NCI-H69 (cell line): ENCODE results near the gene SMAGP.
A peak's percentile ranks its signal among the peaks of the same experiment; 100 is the strongest.
"Not testable (repeated sequence)": the region's sequence is repeated elsewhere in the genome, so short reads cannot be mapped to it uniquely, and the experiment has no call there.

ENCODE experiments used
- DNase-seq: peaks from one replicate; lab custom pipeline; 2025; lab: John Stamatoyannopoulos, UW

Gene SMAGP, protein sequence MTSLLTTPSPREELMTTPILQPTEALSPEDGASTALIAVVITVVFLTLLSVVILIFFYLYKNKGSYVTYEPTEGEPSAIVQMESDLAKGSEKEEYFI

DNA sequence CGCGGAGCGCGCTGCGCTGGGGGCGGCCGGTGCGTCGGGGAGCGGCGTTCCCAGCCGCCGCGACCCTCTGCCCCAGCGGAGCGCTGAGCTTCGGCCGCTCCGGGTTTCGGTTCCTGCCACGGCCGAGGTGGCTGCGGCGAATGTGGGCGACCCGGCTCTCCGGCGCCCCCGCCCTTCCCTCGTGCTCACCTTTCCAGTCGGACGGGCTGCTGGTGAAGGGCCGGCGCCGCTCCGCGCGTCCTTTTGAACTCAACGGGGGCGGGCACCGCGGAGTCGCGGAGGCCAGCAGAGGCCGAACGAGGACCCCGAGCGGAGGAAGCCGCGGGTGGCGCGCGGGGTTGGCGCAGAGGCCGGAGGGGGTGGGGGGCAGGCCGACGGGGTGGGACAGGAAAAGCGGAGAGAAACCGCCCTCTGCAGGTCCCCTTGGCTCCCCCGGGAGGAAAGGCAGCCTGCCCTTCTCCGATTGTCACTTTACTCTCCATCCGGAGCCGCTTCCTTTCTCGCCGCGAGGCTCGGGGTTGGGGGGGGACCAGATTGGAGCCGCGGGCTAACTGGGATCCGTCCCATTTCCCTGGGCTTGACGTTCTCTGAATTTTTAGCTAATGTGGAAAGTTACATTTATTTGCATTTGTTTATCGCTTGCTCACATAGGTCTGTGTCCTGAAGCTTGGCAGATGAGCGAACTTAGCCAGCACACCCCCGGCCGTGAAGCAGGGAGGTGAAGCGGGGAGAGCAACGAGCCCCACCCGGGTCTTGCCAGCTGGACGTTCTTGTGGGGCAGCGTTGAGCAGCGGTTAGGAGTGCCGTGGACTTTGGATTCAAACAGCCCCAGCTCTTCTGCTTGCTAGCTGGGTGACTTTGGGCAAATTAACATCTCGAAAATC is at the start of gene SMAGP:
TSS of gene SMAGP (minus strand) at position 349 of the 884 bp plus-strand sequence. CDS start 1,137 bp downstream, outside the sequence.
- peak; percentile 83 for DNase-seq

DNA sequence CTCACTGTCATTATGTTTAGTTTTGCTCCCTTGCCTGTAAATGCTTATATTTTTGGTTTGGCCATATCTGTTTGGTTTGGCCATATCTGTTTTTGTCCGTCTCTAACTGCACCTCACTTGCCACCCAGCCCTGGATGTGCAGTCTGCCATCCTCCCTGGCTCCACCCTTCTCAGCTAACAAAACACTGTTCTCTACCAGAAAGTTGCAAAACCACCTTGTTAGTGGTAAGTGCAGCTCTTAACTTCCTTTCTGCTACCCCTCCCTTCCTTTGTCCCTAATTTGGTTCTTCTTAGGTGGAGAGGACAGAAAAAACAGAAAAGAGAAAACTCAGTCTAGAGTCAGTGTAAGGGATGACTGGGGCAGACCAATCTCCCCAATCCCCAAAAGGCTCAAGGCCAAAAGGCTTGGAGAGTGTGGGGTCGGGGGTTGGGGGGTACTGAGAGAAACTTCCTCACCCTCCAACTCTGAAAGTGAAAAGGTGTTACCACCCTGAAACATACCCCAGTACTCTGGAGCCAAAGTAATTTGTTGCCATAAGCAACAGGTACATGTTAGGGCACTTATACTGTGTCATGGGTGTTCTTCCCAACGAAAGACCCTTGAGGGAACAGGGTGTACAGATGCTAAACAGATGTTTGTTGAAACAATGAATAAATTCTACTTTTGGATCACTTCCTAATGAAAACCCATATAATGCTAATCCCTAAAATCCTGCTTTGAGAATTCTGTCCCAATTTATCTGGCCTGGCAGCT is 48.8 kb upstream of the SMAGP start:
- peak; percentile 9 for DNase-seq

DNA sequence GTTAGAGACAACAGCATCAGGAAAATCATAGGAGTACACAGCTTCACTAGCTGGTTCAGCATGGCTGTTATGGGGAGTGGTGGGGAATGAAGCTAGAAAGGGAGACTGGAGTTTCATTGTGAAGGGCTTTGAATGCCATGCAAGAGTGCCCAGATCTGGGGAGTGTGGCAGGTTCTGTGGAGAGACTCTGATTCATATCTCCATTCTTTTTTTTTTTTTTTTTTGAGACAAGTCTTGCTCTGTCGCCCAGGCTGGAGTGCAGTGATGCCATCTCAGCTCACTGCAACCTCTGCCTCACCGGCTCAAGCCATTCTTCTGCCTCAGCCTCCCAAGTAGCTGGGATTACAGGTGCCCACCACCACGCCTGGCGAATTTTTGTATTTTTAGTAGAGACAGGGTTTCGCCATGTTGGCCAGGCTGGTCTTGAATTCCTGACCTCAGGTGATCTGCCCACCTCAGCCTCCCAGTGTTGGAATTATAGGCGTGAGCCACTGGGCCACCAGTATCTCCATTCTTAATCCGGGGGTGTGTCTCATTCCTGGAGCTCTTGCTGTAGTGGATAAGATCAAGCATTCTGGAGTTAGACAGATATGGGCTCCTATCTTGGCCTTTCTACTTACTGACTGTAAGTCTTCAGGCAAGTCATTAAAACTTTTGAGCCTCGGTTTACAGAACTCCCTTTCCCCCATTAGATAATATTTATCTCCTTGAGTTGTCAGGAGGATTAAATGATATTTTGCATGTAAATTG is 48.0 kb upstream of the SMAGP start:
- DNase-seq, result not testable (repeated sequence)

DNA sequence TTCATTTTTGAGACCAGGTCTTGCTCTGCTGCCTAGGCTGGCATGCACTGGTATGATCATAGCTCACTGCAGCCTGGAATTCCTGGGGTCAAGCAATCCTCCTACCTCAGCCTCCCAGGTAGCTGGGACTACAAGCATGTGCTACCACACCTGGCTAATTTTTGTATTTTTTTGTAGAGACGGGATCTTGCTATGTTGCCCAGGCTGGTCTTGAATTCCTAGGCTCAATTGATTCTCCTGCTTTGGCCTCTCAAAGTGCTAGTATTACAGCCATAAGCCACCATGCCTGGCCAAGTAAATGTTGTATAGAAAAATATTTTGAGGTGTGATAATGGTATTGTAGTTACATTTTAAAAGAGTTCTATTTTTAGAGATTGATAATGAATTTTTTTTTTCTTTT is 41.2 kb upstream of the SMAGP start:
- DNase-seq, result no peak

DNA sequence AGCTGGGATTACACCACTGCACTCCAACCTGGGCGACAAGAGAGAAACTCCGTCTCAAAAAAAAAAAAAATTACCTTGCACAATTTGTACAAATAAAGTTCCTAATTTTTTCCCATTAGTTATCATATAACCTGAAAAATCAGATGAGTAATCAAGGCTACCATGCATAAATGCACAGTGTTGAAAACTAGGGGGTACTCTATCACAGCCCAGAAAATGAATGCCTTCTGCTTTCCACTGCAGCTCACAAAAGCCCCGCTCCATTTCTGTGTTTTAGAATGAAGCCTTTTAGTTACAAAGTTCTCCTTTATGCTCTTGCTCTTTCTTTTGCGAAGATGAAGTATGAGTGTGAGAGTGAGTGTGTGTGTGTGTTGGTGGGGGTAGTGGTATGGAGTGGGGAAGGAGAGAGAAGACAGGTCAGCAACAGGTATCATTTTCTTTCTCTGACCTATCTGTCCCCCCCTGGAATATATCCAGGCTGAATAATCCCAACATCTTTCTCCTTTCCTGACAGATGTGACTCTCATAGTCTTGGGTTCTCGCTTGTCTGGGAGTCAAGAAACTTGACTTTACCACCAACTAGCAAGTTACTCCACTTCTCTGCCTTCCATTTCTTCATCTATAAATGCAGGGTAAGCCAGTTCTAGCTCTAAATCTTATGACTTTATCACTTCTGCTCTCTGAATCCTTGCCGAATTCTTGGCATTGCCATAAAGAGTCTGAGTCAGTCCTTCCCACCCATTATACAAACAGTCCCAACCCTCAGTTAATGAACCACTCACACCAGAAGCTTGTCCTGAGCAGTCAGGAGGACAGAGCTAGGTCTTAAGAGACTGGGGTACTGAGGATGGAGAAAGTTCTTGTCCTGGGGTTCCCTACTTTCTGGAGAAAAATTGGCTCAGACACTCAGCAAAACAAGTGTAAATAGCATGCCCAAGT is 37.7 kb upstream of the SMAGP start:
- no peak for DNase-seq

DNA sequence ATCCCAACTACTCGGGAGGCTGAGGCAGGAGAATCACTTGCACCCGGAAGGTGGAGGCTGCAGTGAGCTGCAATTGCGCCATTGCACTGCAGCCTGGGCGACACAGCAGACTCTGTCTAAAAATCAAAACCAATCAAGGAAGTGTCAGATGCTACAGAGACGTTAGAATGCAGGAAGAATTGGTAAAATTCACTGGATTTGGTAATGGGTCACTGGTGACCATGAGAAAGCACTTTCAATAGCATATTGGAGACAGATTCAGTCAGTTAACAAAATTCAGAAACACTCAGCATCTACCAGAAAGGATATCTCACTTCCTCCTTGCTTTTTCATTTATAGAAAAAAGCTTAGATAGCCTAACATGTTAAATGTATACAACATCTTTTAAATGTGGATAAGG is 36.3 kb upstream of the SMAGP start:
- no peak for DNase-seq

DNA sequence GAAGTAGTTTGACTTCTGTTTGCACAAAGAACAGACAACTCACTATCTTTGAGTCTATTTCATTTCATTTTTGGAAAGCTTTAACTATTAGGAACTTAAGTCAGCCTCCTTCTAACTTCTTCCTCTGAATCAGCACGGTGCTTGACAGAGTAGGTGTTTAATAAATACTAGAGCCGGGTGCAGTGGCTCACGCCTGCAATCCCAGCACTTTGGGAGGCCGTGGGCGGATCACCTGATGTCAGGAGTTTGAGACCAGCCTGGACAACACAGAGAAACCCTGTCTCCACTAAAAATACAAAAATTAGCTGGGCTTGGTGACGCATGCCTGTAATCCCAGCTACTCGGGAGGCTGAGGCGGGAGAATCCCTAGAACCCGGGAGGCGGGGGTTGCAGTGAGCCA is 30.6 kb upstream of the SMAGP start:
- peak; percentile 28 for DNase-seq

DNA sequence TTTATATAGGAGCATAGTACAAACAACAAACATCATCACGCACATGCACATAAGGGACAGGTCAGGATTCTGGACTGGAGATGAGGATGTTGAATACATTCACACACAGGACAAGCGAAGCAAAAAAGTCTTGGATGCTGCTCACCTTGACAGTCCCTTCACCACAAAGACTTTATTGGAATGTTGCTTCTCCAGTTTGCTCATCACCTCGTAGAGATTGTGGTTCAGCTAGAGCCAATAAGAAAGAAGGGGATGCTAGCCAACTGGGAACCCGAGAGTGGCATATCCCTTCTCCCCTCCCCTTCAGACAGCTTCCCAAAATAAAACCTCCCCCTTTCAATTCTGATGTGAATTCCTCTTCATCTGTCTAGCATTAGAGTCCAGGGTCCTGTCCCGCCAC is 25.4 kb upstream of the SMAGP start:
- DNase-seq, result no peak

DNA sequence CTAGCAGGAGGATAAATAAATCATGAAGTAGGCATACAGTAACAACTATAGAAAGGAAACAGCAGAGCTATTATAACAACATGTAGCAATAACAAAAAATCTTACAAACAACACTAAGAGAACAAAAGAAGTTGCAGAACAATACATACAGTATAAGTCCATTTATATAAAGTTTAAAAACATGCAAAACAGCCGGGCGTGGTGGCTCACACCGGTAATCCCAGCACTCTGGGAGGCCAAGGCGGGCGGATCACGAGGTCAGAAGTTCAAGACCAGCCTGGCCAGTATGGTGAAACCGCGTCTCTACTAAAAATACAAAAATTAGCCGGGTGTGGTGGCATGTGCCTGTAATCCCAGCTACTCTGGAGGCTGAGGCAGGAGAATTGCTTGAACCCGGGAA is 23.9 kb upstream of the SMAGP start:
- not testable (repeated sequence) for DNase-seq

DNA sequence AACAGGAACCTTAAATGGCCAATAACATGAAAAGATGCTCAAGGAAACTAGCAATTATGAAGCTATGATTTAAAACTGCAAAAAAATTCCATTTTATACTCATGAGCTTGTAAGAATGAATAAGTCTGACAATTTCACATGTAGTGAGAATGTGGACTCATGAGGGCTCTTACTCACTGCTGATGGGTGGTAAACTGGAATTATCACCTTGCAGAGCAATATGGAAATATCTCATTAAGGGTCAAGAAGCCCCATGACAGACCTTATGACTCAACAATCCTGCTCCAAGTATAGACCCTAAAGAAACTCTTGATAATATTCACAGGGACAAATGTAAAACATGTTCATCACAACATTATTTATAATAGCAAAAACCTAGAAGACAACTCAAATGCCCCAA is 23.5 kb upstream of the SMAGP start:
- DNase-seq, result no peak

DNA sequence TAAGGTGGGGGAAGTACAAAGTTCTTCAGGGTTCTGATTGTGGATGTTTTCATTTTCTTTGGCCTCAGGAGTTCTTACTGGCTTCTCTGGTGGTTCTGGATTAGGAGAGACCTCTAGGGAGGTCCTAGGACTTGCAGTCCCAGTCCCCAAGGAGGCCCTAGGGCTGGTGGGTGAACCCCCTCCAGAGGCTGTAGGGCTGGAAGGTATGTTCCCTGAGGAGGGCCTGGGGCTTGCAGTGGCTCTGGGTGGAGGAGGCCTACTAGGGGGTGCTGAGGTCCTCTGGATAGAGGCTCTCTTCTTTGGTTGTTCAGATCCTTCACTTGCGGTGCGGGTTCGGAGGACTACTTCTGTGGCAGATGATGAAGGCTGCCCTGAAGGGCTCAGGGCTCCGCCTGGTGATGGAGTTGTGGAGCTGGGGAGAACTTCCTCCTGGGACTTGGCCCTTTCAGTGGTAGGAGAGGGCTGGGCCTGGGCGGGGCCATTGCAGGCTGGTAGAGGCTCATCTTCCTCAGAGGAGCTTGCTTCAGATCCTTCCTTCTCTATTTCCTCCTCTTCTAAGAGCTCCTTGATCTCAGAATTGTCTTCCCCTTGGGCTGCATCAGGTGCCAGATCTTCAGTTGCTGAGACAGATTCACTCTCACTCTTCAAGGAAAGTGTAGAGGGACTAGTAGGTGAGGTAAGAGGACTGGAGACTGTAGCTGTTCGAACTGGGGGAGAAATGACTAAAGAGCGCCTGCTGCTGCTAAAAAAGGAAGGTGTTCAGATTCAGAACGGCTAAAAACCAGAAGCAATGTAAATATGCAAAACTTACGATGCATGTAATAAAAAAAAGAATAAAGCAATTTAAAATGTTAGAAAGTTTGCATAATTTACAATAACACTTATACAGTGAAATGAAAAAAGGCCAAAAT is 21.6 kb upstream of the SMAGP start:
- DNase-seq, result not testable (repeated sequence)

DNA sequence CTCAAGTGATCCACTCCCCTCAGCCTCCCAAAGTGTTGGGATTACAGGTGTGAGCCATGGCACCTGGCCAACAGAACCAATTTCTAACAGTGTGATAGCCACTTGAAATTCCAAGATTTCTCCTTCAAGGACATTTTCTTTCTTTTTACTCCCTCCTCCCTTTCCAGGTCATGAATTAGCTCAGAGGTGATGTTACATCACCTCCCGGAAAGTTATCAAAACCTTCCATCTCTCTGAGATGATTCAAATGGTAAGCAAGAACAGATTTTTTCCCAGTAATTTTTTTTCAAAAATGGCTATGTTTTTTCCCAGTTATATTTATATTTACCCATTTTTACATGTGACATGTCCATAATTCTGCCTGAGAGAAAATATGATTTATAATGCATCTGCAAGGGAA is 15.6 kb upstream of the SMAGP start:
- DNase-seq, result no peak

DNA sequence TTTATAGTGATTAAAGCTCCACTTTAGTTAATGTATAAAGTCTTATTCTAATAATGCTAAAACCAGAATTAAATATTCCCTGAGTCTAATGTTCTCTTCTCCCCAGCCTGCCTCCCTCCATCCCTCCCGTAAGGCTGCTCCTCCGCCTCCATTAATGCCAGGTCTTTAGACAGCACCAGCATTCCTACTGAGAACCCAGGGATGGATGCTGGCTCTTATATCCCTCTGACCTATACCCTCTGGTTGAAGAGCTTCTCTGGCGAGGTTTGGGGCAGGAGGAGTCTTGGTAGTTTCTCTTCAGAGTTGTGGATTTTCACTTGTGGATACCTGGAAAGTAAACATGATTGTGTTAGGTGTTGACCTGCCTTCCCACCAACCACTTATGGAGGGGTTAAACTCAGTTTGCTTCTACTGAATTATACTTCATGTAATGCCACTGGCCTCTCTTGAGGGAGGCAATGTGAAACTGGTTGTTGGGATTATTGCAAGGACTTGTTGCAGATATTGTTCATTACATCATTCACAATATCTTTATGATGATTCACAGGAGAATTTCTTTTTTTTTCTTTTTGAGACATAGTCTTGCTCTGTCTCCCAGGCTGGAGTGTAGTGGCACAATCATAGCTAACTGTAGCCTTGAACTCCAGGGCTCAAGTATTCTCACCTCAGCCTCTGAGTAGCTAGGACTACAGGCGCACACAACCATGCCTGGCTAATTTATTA is 11.1 kb upstream of the SMAGP start:
- no peak for DNase-seq

DNA sequence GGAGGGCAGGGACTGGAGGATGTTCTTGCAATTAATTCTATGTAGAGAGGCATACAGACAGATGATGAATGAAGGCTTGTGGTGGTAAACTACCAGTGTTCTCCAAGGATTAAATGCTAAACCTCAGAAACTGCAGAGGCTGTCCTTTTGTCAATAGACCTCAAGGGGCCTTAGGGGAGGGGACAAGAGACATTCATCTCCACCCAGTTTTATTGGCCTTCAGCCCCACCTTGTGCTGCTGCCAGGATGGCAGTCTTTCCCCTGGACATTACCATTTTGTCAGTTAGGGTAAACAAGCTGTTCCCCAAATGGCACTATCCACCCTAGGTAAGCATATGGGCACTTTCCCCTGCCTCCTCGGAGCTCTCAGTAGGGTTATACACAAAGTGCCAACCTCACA is 4.9 kb upstream of the SMAGP start:
- DNase-seq, result peak; percentile 64

DNA sequence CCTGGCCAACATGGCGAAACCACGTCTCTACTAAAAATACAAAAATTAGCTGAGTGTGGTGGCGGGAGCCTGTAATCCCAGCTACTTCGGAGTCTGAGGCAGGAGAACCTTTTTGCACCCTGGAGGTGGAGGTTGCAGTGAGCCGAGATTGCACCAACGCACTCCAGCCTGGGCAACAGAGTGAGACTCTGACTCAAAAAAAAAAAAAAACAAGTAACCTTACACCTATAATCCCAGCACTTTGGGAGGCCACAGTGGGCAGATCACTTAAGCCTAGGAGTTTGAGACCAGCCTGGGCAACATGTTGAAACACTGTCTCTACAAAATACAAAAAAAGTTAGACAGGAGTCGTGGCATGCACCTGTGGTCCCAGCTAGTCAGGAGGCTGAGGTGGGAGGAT is 2.6 kb upstream of the SMAGP start:
- DNase-seq, result not testable (repeated sequence)

DNA sequence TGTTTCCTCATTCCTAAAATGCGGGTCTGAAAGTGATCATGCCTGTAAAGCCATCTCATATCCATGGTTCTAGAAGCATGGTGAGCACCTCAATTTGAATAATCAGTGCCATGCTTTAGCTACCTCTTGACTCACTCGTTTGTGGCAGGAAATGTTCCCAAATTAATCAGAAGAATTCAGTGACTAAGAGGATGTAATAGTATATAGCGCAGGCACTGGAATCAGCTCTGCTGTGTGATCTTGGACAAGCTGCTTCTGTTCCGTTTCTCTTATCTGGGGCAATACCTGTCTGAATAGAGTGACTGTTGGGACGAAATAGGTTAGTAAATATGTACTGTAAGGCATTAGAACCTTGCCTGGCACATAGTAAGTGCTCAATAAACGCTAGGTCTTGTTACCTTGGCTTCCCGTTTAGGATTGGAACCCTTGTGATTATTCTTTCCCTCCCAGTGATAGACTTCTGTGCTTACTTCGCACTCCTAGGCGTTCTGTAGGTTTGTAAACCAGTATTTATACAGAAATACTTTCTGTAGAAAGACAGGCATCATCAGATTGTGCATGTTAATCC is 820 bp upstream of the SMAGP start:
- peak; percentile 50 for DNase-seq

DNA sequence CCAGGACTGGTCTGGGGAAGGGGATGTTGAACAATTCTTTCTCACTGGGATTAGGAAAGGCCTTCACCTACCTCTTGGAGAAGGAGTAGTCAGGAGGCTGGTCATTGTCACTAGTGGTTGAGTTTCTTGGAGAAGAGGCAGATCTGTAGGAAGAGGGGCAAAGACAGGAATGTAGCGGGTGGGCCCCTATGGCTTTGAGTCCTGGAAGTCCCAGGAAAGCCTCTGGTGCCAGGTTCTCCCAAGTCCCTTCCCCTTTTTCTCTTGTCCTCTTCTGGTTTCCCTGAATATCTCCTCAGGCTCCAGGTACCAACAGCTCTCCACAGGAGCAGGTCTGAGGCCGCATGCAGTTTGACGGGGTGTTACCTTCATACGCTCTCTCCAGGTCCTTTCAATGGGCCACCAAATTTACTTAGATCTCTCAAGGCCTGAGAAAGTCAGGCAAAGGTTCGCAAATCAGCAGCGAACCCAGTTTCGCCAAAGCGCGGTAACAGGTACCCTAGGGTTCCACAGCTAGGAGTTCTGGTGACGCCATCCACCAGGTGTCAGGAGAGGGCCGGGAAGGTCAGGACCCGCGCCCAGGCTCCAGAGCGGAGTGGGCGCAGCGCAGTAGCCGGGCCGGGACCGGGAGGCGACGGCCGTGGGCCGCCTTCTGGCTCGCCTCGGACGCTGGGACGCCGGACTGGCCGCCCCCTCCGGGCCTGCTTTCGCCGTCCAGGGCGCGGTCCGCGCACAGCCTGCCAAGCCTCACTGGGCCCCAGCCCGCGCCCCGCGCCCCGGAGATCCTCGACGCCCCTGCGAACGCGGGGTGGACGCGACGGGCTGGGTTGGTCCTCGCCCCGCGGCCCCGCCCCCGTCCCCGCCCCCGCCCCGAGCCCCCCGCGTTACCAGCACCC is 795 bp downstream of the SMAGP start:
- peak; percentile 64 for DNase-seq

DNA sequence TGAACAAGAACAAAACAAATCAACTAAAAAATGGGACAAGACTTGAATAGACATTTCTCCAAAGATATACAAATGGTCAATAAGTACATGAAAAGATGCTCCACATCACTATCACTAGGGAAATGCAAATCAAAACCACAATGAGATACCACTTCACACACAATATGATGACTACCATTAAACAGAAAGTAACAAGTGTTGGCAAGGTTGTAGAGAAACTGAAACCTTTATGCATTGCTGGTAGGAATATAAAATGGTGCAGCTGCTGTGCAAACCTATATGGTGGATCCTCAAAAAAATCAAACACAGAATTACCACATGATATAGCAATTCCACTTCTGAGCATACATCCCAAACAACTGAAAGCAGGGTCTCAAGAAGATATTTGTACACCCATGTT is 5.2 kb downstream of the SMAGP start:
- no peak for DNase-seq
